HG03520 (cell line): Measurements from ENCODE around the gene USP48.

Source experiments
- ATAC-seq: cut with Tn5 transposase; IDR thresholded peaks from one replicate; pipeline ENCODE4 v1.9.1; 2021; ENCODE audit warnings: mild to moderate bottlenecking, moderate library complexity; ENCODE audit not compliant: unreplicated experiment

USP48 gene

DNA sequence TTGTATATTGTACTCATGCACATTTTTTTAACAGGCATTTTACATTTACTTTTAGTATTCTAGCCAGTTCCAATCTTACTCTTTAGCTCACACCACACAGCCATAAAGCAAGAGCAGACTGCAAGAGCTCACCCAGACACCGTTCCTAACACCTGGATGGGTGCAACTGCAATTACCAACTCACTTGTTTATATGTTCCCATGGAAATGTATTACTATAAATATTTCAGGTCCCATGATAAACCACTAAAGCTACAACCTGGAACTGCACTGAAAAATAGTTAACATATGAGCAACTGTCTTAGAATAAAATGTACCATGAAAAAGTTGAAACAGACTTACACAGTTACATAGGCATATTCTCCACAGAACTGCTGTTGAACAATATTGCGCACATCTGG, 30.8 kb downstream of the USP48 start:
- ATAC-seq, result no peak

GRCh38 chr1:21751281-21751680, 31.7 kb downstream of the USP48 start:
- no peak for ATAC-seq

DNA sequence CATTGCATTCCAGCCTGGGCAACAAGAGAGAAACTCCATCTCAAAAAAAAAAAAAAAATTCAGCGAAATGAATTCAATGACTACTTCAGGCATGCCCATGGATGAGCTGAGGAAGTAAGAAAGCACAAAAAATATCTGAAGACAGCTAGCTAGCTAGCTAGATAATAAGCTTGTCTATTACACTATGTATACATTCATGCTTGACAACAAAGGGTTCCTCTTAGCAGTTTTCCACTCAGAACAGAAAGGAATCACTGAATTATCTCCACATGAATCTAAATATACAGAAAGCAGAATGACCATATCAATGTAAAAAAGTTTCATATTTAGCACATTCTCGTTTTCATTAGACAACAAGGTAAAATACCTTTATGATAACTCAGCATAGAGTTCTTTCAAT, 32.1 kb downstream of the USP48 start:
- no peak for ATAC-seq

- no peak for ATAC-seq
Measured at GRCh38 chr1:21749859-21750468, 33.0 kb downstream of the USP48 start.

GRCh38 chr1:21749109-21749508, 33.8 kb downstream of the USP48 start:
- ATAC-seq, result no peak

DNA sequence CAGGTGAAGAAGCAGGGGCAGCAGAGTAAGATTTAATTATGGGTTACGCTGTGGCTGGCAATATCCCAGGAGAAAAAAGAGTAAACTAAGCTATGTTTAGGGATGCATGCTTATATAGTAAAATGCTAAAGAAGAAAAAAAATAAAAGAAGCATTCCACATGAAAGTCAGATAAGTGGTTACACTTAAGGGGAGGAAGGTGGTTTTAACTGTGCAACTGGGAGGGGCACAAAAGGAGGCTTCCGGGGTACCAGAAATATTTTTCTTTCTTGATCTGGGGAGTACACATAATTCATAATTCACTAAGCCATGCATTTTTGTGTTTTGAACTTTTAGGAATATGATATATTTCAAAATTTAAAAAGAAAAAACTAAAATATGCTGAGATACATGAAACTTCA, 39.5 kb downstream of the USP48 start:
- ATAC-seq, result no peak

- ATAC-seq, result no peak
Measured at GRCh38 chr1:21742578-21742977, 40.4 kb downstream of the USP48 start.

- ATAC-seq, result no peak
Measured at GRCh38 chr1:21741206-21741605, 41.7 kb downstream of the USP48 start.

GRCh38 chr1:21736876-21737275, 46.1 kb downstream of the USP48 start:
- no peak for ATAC-seq

GRCh38 chr1:21736011-21736410, 46.9 kb downstream of the USP48 start:
- ATAC-seq, result no peak

- no peak for ATAC-seq
Measured at GRCh38 chr1:21734526-21734925, 48.4 kb downstream of the USP48 start.

DNA sequence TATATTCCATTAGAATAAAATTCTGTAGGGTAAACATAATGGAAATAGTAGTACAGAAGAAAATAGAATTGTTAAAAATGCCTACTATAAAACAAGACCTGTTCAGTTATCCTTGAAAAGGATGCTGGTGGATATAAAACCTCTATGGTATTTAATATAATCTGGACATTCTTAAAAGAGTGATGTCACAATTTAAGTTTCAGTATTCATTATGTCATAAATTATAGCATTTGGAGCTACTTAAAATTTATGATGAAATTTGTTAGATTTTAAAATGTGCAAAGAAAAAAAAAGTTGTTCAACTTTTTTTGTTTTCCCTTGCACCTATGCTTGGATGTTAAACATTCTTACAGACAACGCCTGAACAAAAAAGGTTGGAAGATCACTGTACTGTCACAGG, 50.3 kb downstream of the USP48 start:
- no peak for ATAC-seq

- ATAC-seq, result no peak
Measured at GRCh38 chr1:21725748-21726392, 57.1 kb downstream of the USP48 start.

- ATAC-seq, result no peak
Measured at GRCh38 chr1:21724570-21724969, 58.4 kb downstream of the USP48 start.

DNA sequence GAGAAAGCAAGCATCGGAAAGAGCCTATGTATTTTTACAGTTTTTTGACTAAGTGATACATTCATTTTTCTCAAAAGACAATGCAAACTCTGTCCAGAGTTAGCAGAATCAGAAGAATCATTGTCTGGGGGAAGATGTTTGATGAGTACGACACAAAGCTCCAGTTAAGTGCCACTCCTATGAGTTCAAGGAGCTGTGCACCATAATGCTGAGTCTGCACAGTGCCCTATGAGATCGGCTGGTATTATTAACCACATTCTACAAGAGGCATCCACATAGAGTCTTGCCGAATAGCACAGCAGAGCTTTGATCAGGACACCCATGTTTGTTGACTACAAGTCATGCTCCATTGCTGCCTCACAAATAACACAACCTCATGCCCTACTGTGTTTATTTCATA, 58.9 kb downstream of the USP48 start:
- no peak for ATAC-seq

DNA sequence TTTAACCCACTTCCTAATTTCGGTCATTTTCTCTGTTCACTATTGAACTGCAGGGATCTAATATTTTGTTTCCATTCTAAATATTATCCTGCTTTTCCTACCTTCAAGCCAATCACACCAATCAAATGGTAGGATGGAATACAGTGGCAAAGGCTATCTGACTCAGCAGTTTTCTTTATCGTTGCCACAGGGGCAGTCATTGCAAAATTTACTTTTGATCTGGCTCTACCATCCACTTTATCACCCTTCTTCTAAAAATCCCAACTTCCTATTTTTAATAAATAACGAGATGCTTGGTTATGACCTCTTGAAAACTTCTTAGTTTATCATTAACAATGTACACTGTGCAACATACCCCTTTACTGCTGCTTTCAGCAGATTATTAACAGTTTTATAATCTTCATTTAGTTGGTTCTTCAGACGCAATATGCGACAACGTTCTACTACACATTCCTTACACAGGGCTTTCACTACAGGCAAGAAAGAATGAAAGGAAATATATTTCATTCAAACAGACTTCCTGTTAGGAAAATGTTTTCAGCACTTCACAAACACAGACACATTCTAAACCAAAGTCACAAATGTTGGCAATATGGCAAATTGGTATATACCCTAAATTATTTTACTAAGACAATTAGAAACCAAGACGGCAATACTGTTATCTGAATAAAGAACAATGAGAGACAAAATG, 61.5 kb downstream of the USP48 start:
- no peak for ATAC-seq

DNA sequence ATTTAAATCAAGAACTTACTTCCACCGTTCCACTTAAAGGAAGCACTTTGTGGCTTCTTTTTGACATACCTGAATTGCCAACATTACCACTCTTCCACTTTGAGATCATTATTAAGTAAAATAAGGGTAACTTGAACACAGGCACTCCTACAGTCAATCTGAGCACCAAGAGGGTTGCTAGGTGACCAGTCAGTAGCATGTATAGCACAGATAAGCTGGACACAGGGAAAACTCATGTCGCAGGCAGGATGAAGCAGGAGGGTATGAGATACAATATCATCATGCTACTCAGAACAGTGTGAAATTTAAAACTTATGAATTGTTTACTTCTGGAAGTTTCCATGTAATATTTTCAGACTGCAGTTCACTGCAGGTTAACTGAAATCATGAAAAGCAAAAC, 66.8 kb downstream of the USP48 start:
- ATAC-seq, result no peak

GRCh38 chr1:21707891-21708290, 75.1 kb downstream of the USP48 start:
- no peak for ATAC-seq

DNA sequence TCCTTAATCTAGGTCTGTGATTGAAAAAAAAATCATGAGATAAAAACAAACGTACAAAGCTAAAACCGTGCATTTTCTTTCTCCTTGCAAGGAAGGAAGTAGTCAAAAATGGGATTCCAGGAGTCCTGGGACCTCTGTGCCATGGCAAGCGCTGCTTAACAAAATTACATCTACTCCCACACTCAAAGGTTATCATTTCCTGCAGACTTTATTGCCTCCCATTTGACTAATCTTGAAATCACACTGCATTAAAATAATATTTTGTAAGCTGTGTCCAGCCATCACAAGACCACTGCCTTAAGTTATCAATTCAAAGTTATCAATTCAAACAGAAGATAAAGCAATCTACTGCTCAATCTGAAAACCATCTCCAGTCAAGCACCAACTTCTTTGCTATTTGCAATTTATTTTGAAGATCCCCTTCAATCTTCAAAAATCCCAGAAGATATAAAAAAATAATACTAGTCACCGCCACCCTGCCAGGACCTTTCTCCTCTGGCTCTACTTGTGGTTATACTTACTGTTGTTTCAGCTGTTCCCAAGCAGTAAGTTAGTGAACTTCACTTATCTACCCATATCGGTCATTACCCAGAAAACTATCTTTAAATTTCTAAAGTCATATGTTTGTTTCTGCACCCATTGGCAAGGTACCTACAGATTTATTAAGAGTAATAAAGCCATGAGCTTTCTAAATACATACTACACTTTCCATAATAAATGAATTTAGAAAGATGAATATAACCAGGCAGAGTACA, 75.7 kb downstream of the USP48 start:
- no peak for ATAC-seq

DNA sequence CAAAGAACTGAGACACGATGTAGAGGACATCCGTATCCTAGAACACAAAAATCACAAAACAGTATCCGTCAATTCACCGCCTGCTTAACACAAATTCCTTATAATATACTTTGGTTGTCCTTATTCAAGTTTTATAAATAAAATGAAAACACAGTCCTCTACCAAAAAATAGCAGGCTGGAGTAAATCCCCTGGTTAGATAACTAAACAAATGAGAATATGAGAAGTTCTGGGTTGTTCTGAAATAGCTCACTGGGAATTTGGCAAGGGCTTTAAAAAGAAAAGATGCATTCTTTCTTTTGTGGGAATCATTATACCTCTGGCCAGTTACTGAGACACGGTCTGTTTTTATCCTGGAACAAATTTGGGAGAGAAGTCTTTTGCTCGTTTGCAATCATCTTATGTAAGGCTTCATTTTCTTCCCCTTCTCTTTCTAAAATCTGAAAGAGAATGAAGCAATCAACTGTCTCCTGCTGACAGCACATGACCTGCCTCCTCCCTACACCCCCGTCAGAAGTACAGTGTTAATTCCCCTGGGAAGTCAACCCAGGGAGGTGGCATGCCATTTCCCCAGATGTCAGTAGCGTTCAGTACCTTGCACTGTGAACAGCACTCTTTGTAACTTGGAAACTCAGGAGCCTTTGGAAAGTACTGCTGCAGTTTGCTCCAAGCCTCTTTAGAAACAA, 76.7 kb downstream of the USP48 start:
- ATAC-seq, result no peak

DNA sequence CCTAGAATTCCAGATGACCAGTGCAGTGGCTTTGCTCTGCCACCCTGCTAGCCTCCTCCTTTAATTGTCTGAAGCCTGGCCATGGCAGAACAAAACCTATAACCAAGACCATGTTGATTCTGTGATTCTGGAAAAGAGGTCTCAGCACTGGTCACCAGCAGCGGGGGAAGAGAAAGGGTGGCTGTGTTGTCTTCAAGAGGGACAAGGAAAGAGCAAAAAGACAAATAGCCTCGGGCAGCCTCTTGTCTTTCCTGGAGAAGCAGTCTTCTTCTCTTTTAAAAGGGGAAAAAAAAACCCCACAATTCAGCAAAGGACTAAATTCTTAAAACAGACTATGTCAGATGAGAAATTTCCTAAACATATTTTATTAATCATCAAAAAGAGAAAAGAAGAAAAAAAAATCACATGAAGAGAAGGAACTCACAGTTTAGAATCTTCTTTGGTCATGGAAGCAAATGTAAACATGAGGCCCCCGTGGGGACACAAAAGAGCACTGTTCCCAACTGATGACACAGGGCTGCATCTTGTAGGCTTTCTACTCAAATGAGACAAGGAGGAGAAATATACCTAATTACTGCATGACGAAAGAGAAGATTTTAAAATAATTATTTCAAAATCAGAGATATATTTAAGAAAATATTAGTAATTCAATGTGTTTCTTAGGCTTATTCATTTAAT, 77.5 kb downstream of the USP48 start:
- ATAC-seq, result no peak
